HepG2 (cell line): ENCODE results near the gene C1QTNF1. TPM values are rescaled to one million over a fixed set of nuclear protein-coding genes. Genes with fewer than 3 reads are reported as not detected.

ENCODE experiments used
- ATF7 ChIP-seq, 2 experiments: fragments of 450-650 bp in 1 of 2; sonication (generic) in 1 of 2; formaldehyde crosslinking in 1 of 2; IDR thresholded peaks; 2 replicates each; pipeline versions ENCODE4 v1.4.0 to v1.6.1; 2016 to 2020; ENCODE audit warnings: antibody characterized with exemption in 1 of 2, mild to moderate bottlenecking in 1 of 2, missing genetic modification reagents in 1 of 2
- HNRNPK ChIP-seq: fragments of 200-400 bp; formaldehyde crosslinking; IDR thresholded peaks from 2 replicates; pipeline ENCODE4 v1.6.1; 2018; ENCODE audit warnings: low read length, low read depth, moderate library complexity, mild to moderate bottlenecking; ENCODE audit not compliant: poor library complexity, severe bottlenecking
- KLF15 ChIP-seq: sonication (generic); formaldehyde crosslinking; IDR thresholded peaks from 2 replicates; pipeline ENCODE4 v1.8.1; 2023; ENCODE audit warnings: borderline replicate concordance, mild to moderate bottlenecking, inconsistent platforms, missing genetic modification reagents, mixed read lengths
- MAFG ChIP-seq: sonication (generic); formaldehyde crosslinking; IDR thresholded peaks from 2 replicates; pipeline ENCODE4 v1.5.1; 2020; ENCODE audit warnings: mild to moderate bottlenecking, missing genetic modification reagents
- PPARG ChIP-seq: conservative IDR thresholded peaks from 2 replicates; pipeline ENCODE4 v1.6.1; 2016; ENCODE audit warnings: missing biosample characterization, missing genetic modification reagents
- RBAK ChIP-seq: sonication (generic); formaldehyde crosslinking; IDR thresholded peaks from 2 replicates; pipeline ENCODE4 v1.5.1; 2020; ENCODE audit warnings: mild to moderate bottlenecking, missing genetic modification reagents
- ZNF33A ChIP-seq: sonication (generic); formaldehyde crosslinking; IDR thresholded peaks from 2 replicates; pipeline ENCODE4 v1.5.1; 2020; ENCODE audit warnings: missing genetic modification reagents, mild to moderate bottlenecking, moderate library complexity, borderline replicate concordance
- polyA plus RNA-seq, 8 experiments: library from polyadenylated mRNA; depleted of rRNA in 3 of 8; stranded (reverse) in 7 of 8; unstranded in 1 of 8; fragments of >200 nt; fragmentation: Illumina TruSeq in 4 of 8; extraction: Trizol in 4 of 8; gene quantifications; 2 replicates each; pipeline versions ENCODE4 v1.2.1 to v1.2.3, GENCODE V29; 2011 to 2016; ENCODE audit warnings: low read depth in 4 of 8, missing spikeins in 1 of 8, mixed read lengths in 1 of 8; ENCODE audit not compliant: insufficient read depth in 1 of 8
- total RNA-seq, 5 experiments: library from RNA; depleted of rRNA; stranded (reverse); fragments of >200 nt; fragmentation: Illumina TruSeq; extraction: Trizol; gene quantifications; 2 replicates each; pipeline ENCODE4 v1.2.3, GENCODE V29; 2016; ENCODE audit warnings: low read depth in 1 of 5
- TF ChIP-seq, protein P1 (sequence below): sonication (generic); formaldehyde crosslinking; IDR thresholded peaks from 2 replicates; pipeline ENCODE4 v1.8.1; 2022; ENCODE audit warnings: low read depth, mild to moderate bottlenecking, missing genetic modification reagents
- TF ChIP-seq, protein P2 (sequence below): sonication (generic); formaldehyde crosslinking; IDR thresholded peaks from 2 replicates; pipeline ENCODE4 v1.8.1; 2023; ENCODE audit warnings: mild to moderate bottlenecking, missing genetic modification reagents
- TF ChIP-seq, protein P3 (sequence below): sonication (generic); formaldehyde crosslinking; IDR thresholded peaks from 2 replicates; pipeline ENCODE4 v1.9.0; 2021; ENCODE audit warnings: mild to moderate bottlenecking, missing genetic modification reagents
- TF ChIP-seq, protein P4 (sequence below): sonication (generic); formaldehyde crosslinking; IDR thresholded peaks from 2 replicates; pipeline ENCODE4 v1.9.0; 2022; ENCODE audit warnings: missing genetic modification reagents, mild to moderate bottlenecking, borderline replicate concordance

The C1QTNF1 gene
- total and polyA plus RNA-seq, 2 of the 13 experiments (the other 11 are each of a cell fraction or from before 2014, with no cell fraction given) = 0.18 to 0.86 TPM

DNA sequence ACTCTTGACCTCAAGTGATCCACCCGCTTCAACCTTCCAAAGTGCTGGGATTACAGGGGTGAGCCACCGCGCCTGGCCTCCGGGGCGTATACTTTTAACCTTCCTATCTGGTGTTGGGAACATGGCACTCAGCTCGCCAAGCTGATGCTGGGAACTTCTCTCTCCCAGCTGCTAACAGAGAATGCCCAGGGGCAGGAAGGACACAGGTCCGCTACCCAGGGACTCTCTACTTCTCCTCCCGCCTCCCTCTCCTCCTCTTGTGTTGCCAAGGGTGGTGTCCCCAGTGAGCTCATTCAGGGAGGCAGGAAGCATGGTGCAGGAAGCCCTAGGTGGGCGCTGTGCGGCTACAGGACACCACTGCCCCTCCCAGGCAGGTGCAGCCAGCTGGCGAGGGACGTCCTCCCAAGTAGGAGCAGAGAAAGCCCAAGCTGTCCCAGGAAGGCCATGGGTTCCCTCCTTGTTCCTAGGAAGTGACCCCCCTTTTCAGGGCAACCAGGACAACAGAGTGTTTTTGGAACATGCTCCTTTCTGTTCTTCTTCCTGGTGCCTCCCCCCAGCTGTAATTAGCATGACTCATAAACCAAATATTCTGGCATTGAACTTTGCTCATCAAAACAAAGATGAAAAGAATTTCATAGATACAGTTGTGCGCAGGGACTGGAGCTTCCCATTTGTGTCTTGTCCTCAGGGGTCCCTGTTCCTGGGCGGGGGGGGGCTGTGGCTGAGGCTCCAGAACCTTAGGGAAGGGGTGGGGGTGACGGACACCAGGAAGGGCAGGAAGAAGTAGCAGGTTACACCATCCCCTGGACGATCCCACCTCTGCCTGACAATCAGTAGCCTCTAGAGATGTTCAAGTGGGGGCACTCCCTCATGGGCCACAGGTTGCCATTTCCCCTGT lies 2.7 kb downstream of the C1QTNF1 start (continued):
- TF ChIP-seq, protein P1, sequence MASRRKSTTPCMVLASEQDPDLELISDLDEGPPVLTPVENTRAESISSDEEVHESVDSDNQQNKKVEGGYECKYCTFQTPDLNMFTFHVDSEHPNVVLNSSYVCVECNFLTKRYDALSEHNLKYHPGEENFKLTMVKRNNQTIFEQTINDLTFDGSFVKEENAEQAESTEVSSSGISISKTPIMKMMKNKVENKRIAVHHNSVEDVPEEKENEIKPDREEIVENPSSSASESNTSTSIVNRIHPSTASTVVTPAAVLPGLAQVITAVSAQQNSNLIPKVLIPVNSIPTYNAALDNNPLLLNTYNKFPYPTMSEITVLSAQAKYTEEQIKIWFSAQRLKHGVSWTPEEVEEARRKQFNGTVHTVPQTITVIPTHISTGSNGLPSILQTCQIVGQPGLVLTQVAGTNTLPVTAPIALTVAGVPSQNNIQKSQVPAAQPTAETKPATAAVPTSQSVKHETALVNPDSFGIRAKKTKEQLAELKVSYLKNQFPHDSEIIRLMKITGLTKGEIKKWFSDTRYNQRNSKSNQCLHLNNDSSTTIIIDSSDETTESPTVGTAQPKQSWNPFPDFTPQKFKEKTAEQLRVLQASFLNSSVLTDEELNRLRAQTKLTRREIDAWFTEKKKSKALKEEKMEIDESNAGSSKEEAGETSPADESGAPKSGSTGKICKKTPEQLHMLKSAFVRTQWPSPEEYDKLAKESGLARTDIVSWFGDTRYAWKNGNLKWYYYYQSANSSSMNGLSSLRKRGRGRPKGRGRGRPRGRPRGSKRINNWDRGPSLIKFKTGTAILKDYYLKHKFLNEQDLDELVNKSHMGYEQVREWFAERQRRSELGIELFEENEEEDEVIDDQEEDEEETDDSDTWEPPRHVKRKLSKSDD (CRISPR knock-in tag) = peak; percentile 41; the same call in 1 of the 2 replicates
- TF ChIP-seq HNRNPK (no peak), ATF7 (IDR thresholded peaks at IDR 0.05) (peak; percentile 74), ATF7 (CRISPR knock-in tag; IDR thresholded peaks at IDR 0.05) (peak; percentile 98), RBAK (CRISPR knock-in tag) (no peak), MAFG (no peak), ZNF33A (CRISPR knock-in tag) (no peak), PPARG (peak; percentile 87), KLF15 (CRISPR knock-in tag) (no peak)
- TF ChIP-seq, protein P2, sequence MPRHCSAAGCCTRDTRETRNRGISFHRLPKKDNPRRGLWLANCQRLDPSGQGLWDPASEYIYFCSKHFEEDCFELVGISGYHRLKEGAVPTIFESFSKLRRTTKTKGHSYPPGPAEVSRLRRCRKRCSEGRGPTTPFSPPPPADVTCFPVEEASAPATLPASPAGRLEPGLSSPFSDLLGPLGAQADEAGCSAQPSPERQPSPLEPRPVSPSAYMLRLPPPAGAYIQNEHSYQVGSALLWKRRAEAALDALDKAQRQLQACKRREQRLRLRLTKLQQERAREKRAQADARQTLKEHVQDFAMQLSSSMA (CRISPR knock-in tag) = peak; percentile 81
- TF ChIP-seq, protein P3, sequence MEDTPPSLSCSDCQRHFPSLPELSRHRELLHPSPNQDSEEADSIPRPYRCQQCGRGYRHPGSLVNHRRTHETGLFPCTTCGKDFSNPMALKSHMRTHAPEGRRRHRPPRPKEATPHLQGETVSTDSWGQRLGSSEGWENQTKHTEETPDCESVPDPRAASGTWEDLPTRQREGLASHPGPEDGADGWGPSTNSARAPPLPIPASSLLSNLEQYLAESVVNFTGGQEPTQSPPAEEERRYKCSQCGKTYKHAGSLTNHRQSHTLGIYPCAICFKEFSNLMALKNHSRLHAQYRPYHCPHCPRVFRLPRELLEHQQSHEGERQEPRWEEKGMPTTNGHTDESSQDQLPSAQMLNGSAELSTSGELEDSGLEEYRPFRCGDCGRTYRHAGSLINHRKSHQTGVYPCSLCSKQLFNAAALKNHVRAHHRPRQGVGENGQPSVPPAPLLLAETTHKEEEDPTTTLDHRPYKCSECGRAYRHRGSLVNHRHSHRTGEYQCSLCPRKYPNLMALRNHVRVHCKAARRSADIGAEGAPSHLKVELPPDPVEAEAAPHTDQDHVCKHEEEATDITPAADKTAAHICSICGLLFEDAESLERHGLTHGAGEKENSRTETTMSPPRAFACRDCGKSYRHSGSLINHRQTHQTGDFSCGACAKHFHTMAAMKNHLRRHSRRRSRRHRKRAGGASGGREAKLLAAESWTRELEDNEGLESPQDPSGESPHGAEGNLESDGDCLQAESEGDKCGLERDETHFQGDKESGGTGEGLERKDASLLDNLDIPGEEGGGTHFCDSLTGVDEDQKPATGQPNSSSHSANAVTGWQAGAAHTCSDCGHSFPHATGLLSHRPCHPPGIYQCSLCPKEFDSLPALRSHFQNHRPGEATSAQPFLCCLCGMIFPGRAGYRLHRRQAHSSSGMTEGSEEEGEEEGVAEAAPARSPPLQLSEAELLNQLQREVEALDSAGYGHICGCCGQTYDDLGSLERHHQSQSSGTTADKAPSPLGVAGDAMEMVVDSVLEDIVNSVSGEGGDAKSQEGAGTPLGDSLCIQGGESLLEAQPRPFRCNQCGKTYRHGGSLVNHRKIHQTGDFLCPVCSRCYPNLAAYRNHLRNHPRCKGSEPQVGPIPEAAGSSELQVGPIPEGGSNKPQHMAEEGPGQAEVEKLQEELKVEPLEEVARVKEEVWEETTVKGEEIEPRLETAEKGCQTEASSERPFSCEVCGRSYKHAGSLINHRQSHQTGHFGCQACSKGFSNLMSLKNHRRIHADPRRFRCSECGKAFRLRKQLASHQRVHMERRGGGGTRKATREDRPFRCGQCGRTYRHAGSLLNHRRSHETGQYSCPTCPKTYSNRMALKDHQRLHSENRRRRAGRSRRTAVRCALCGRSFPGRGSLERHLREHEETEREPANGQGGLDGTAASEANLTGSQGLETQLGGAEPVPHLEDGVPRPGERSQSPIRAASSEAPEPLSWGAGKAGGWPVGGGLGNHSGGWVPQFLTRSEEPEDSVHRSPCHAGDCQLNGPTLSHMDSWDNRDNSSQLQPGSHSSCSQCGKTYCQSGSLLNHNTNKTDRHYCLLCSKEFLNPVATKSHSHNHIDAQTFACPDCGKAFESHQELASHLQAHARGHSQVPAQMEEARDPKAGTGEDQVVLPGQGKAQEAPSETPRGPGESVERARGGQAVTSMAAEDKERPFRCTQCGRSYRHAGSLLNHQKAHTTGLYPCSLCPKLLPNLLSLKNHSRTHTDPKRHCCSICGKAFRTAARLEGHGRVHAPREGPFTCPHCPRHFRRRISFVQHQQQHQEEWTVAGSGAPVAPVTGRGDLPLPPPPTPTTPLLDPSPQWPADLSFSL (CRISPR knock-in tag) = no peak
- TF ChIP-seq, protein P4, sequence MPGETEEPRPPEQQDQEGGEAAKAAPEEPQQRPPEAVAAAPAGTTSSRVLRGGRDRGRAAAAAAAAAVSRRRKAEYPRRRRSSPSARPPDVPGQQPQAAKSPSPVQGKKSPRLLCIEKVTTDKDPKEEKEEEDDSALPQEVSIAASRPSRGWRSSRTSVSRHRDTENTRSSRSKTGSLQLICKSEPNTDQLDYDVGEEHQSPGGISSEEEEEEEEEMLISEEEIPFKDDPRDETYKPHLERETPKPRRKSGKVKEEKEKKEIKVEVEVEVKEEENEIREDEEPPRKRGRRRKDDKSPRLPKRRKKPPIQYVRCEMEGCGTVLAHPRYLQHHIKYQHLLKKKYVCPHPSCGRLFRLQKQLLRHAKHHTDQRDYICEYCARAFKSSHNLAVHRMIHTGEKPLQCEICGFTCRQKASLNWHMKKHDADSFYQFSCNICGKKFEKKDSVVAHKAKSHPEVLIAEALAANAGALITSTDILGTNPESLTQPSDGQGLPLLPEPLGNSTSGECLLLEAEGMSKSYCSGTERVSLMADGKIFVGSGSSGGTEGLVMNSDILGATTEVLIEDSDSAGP (CRISPR knock-in tag) = peak; percentile 58
